ENCODE results near the gene PNMA3. TPM values are rescaled to one million over a fixed set of nuclear protein-coding genes. Genes with fewer than 3 reads are reported as not detected.
"Not testable (repeated sequence)": the region's sequence is repeated elsewhere in the genome, so short reads cannot be mapped to it uniquely, and the experiment has no call there.

PNMA3 gene
- total RNA-seq, 4 donors from 2014 or later, result 0.13 to 0.42 (median 0.17) TPM

GRCh38 chrX:153102418-153102817, 46.1 kb downstream of the PNMA3 start:
- WGBS, result no CpG with 5 or more reads among the region's 3 CpGs
- DNase-seq (ENCODE audit: extremely low spot score), result no peak
- peaks cover 0 to 22% (median 0%) of the 10 kb centered on the region in 4 donors for H3K9me3 ChIP-seq
- H3K27me3 ChIP-seq, result no peaks in the 10 kb centered on the region
- intact Hi-C loops (cut with DNase I), result no loop called here
- no peaks in the 10 kb centered on the region for H3K36me3 ChIP-seq
- TF ChIP-seq EP300 (IDR thresholded peaks at IDR 0.05), result no peak
- TF ChIP-seq CTCF (IDR thresholded peaks at IDR 0.05), result no peak
- no peak for TF ChIP-seq POLR2AphosphoS5 (IDR thresholded peaks at IDR 0.05)
- TF ChIP-seq POLR2A (IDR thresholded peaks at IDR 0.05; ENCODE audit: low read depth), result no peak
- H3K27ac ChIP-seq (replicated peaks in 1 of 4), result no peak overlapping the region
- no peak overlapping the region for H3K4me3 ChIP-seq
- H3K4me1 ChIP-seq, result no peaks in the 10 kb centered on the region

- DNase-seq (ENCODE audit: extremely low spot score); H3K36me3 ChIP-seq; H3K4me1 ChIP-seq; H3K4me3 ChIP-seq; H3K27ac ChIP-seq (replicated peaks in 1 of 4); H3K27me3 ChIP-seq; intact Hi-C loops (cut with DNase I): not testable (repeated sequence)
- WGBS, result 52% methylated on average over 1 of the region's 1 CpG
- H3K9me3 ChIP-seq, result peaks cover 0 to 22% (median 0%) of the 10 kb centered on the region in 4 donors
Observed at GRCh38 chrX:153104959-153105358, 48.7 kb downstream of the PNMA3 start.

- DNase-seq (ENCODE audit: extremely low spot score); H3K27ac ChIP-seq (replicated peaks in 1 of 4); intact Hi-C loops (cut with DNase I); H3K27me3 ChIP-seq; H3K4me3 ChIP-seq; H3K4me1 ChIP-seq; H3K36me3 ChIP-seq: not testable (repeated sequence)
- 42% methylated on average over 2 of the region's 12 CpGs for WGBS
- H3K9me3 ChIP-seq, result peaks cover 0 to 14% (median 0%) of the 10 kb centered on the region in 4 donors
Observed at GRCh38 chrX:153106092-153106801, 50.0 kb downstream of the PNMA3 start.

Small RNAs within 50 kb of the gene (small RNA-seq; reads per million reads assigned to genes)
- gene AC243428.1, result 0 reads per million in 3 donors

Other genes with a start within 250 kb of the PNMA3 start
- gene CETN2, start 225.7 kb upstream of the PNMA3 start, total RNA-seq, result 10 to 100 TPM; 40.7 to 56.2 (median 52.0) TPM
- gene NSDHL, start 225.4 kb upstream of the PNMA3 start, total RNA-seq, result 10 to 100 TPM in 1 of 4 donors, 1 to 10 TPM in 3; 5.8 to 10.1 (median 8.7) TPM
- 1 to 10 TPM; 2.5 to 3.7 (median 3.0) TPM for gene ZNF185, start 158.4 kb upstream of the PNMA3 start, total RNA-seq
- not detected for gene PNMA5, start 62.4 kb upstream of the PNMA3 start, total RNA-seq
- gene PNMA6A, start 16.0 kb downstream of the PNMA3 start, total RNA-seq, result 1 to 10 TPM; 1.2 to 3.7 (median 2.7) TPM
- not detected for gene MAGEA1, start 122.8 kb downstream of the PNMA3 start, total RNA-seq

Data from esophagus muscularis mucosa (tissue), 4 donors.